Epithelial cell of esophagus (primary cell): Measurements from ENCODE around the gene DIAPH2.
"Not testable (repeated sequence)": the region's sequence is repeated elsewhere in the genome, so short reads cannot be mapped to it uniquely, and the experiment has no call there.

Experiments
- DNase-seq: peaks from one replicate; pipeline ENCODE4 v3.0.0; 2010; ENCODE audit warnings: low read depth
- H3K4me3 ChIP-seq: 2 replicates; pipeline ENCODE4 v1.5.1; 2011; ENCODE audit warnings: mild to moderate bottlenecking, low read length, control low read depth
- CTCF ChIP-seq: IDR thresholded peaks from 2 replicates; pipeline ENCODE4 v1.5.1; 2011; ENCODE audit warnings: low read depth, mild to moderate bottlenecking, low read length, control low read depth, inconsistent platforms; ENCODE audit not compliant: insufficient read depth; ENCODE audit errors: missing control alignments

DIAPH2 gene

GRCh38 chrX:96713303-96713702, 28.7 kb downstream of the DIAPH2 start:
- DNase-seq: no peak
- H3K4me3 ChIP-seq: no peak overlapping the region
- no peak for TF ChIP-seq CTCF

GRCh38 chrX:96714393-96714792, 29.8 kb downstream of the DIAPH2 start:
- peak; percentile 6 for DNase-seq
- not testable (repeated sequence) for H3K4me3 ChIP-seq

- no peak for TF ChIP-seq CTCF
- no peak for DNase-seq
- H3K4me3 ChIP-seq: no peak overlapping the region
Observed at GRCh38 chrX:96715481-96715880, 30.8 kb downstream of the DIAPH2 start.

GRCh38 chrX:96719161-96719875, 34.7 kb downstream of the DIAPH2 start:
- TF ChIP-seq CTCF: no peak
- no peak overlapping the region for H3K4me3 ChIP-seq
- DNase-seq: no peak

GRCh38 chrX:96721354-96721753, 36.7 kb downstream of the DIAPH2 start:
- TF ChIP-seq CTCF: no peak
- no peak for DNase-seq
- H3K4me3 ChIP-seq: no peak overlapping the region

GRCh38 chrX:96722781-96723180, 38.1 kb downstream of the DIAPH2 start:
- no peak overlapping the region for H3K4me3 ChIP-seq
- no peak for TF ChIP-seq CTCF
- no peak for DNase-seq

GRCh38 chrX:96729053-96729452, 44.4 kb downstream of the DIAPH2 start:
- no peak overlapping the region for H3K4me3 ChIP-seq
- DNase-seq: no peak
- TF ChIP-seq CTCF: no peak
